Testis (tissue), 2 donors: ENCODE measurements around the gene ZMIZ2.

ENCODE experiments used
- POLR2A ChIP-seq: fragments of 450-650 bp; IDR thresholded peaks from one replicate; pipeline ENCODE4 v1.6.1; 2017; ENCODE audit warnings: antibody characterized with exemption, mild to moderate bottlenecking, moderate library complexity
- TF ChIP-seq, protein P1 (sequence below), 3 experiments: fragments of 450-650 bp in 2 of 3; fragments of 200-600 bp in 1 of 3; sonication (generic) in 1 of 3; IDR thresholded peaks; one replicate each; pipeline ENCODE4 v1.5.1; 2016 to 2019; ENCODE audit warnings: antibody characterized with exemption in 3 of 3, mild to moderate bottlenecking in 2 of 3, moderate library complexity in 1 of 3

DNA sequence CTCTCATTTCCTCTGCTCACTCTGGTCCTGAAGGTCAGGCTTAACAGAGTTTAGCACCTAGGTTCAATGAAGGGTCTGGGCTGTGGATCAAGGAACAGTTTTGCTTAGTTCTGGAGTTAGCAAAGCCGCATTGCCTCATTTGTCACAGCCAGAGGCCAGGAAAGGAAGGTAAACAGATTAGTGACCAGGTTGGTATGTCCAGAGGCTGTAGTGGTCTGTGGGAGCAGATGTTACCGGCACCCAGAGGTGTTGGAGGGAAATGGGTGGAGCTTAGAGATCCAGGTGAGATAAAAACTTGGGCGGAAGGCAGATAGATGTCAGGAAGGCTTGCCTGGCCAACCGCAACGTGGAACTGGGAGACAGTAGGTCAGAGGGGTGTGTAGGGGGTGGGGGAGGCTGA is 36.6 kb upstream of the ZMIZ2 start:
- TF ChIP-seq, protein P1, sequence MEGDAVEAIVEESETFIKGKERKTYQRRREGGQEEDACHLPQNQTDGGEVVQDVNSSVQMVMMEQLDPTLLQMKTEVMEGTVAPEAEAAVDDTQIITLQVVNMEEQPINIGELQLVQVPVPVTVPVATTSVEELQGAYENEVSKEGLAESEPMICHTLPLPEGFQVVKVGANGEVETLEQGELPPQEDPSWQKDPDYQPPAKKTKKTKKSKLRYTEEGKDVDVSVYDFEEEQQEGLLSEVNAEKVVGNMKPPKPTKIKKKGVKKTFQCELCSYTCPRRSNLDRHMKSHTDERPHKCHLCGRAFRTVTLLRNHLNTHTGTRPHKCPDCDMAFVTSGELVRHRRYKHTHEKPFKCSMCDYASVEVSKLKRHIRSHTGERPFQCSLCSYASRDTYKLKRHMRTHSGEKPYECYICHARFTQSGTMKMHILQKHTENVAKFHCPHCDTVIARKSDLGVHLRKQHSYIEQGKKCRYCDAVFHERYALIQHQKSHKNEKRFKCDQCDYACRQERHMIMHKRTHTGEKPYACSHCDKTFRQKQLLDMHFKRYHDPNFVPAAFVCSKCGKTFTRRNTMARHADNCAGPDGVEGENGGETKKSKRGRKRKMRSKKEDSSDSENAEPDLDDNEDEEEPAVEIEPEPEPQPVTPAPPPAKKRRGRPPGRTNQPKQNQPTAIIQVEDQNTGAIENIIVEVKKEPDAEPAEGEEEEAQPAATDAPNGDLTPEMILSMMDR (IDR thresholded peaks at IDR 0.05), result no peak
- TF ChIP-seq POLR2A, result no peak
